Lung (tissue), 12 donors: ENCODE results near the gene APEX1. TPM values are rescaled to one million over a fixed set of nuclear protein-coding genes. Genes with fewer than 3 reads are reported as not detected.

ENCODE experiments used
- ATAC-seq: fragments of 200-7000 bp; cut with Tn5 transposase; one replicate; pipeline ENCODE4 v1.9.1; 2020; ENCODE audit warnings: moderate number of reproducible peaks; ENCODE audit not compliant: insufficient read depth, low FRiP score
- DNase-seq, 3 donors: peaks; one replicate each; pipeline ENCODE4 v3.0.0-alpha.2; 2013 to 2017
- H3K27ac ChIP-seq, 2 donors: one replicate each; pipeline ENCODE4 v1.5.1; 2013; ENCODE audit warnings: mild to moderate bottlenecking in 2 of 2, moderate library complexity in 2 of 2, control low read depth in 1 of 2, inconsistent platforms in 1 of 2, low read depth in 1 of 2, low read length in 1 of 2
- H3K27me3 ChIP-seq, 3 donors: one replicate each; pipeline ENCODE4 v1.5.1; 2013; ENCODE audit warnings: low read length in 2 of 3; ENCODE audit not compliant: control insufficient read depth in 3 of 3, insufficient read depth in 3 of 3
- H3K36me3 ChIP-seq, 4 donors: one replicate each; pipeline ENCODE4 v1.5.1; 2013; ENCODE audit warnings: low read length in 4 of 4, mild to moderate bottlenecking in 1 of 4, moderate library complexity in 1 of 4; ENCODE audit not compliant: control insufficient read depth in 4 of 4, insufficient read depth in 4 of 4
- H3K4me1 ChIP-seq, 5 donors: one replicate each; pipeline ENCODE4 v1.5.1; 2013; ENCODE audit warnings: low read length in 5 of 5, mild to moderate bottlenecking in 2 of 5, moderate library complexity in 1 of 5; ENCODE audit not compliant: control insufficient read depth in 5 of 5, insufficient read depth in 5 of 5
- H3K4me3 ChIP-seq: one replicate; pipeline ENCODE4 v1.5.1; 2013; ENCODE audit warnings: mild to moderate bottlenecking, control low read depth, moderate library complexity
- H3K9ac ChIP-seq, 2 donors: one replicate each; pipeline ENCODE4 v1.5.1; 2013; ENCODE audit warnings: low read length in 2 of 2, control low read depth in 1 of 2; ENCODE audit not compliant: insufficient read depth in 1 of 2
- H3K9me3 ChIP-seq, 4 donors: one replicate each; pipeline ENCODE4 v1.5.1; 2013; ENCODE audit warnings: low read length in 3 of 4, mild to moderate bottlenecking in 1 of 4, moderate library complexity in 1 of 4; ENCODE audit not compliant: control insufficient read depth in 4 of 4, insufficient read depth in 3 of 4
- CTCF ChIP-seq: IDR thresholded peaks from 2 replicates; pipeline ENCODE4 v1.5.1; 2012; ENCODE audit warnings: mild to moderate bottlenecking; ENCODE audit errors: control extremely low read depth, extremely low read depth
- WGBS, 2 donors: extraction: QIAGEN DNeasy Blood & Tissue Kit; methylation state at CpG; one replicate each; pipeline ENCODE4 v1.1.7; 2013; 5-methylcytosine and 5-hydroxymethylcytosine counted together
- polyA plus RNA-seq, 2 donors: library from polyadenylated mRNA; stranded (reverse); fragments of 200-250 nt; gene quantifications; one replicate each; pipeline ENCODE4 v1.2.1, GENCODE V29; 2013
- total RNA-seq, 2 donors: library from RNA; depleted of rRNA in 1 of 2; stranded (reverse); fragments of >200 nt in 1 of 2; gene quantifications; one replicate each; pipeline ENCODE4 v1.2.1, GENCODE V29; 2014 to 2021
- donor health status: control.
- donor health status: control.
- donor health status: Bipolar disorder and iron deficiency.
- donor health status: healthy.
- donor health status: DM: yes; HTN: yes; CAD: no.

The APEX1 gene
- total and polyA plus RNA-seq, 4 donors: 66.2 to 159 (median 120) TPM

GRCh38 chr14:20412411-20412810, 42.6 kb upstream of the APEX1 start:
- Histone ChIP-seq H3K4me3 (peak overlapping the region; percentile 55), H3K9ac (peak overlapping the region; percentile 21 to 88), H3K36me3 (peaks cover 0 to 9% (median 2%) of the 10 kb centered on the region in 4 donors), H3K27ac (peak overlapping the region; percentile 91 to 95), H3K4me1 (peaks cover 0 to 14% (median 5%) of the 10 kb centered on the region in 5 donors), H3K27me3 (no peaks in the 10 kb centered on the region), H3K9me3 (no peaks in the 10 kb centered on the region)
- TF ChIP-seq CTCF: no peak
- ATAC-seq: no peak
- WGBS, 2 donors: 1 to 2% methylated on average over 7 of the region's 7 CpGs
- peak in 2 of 3 donors; percentile 24 to 30 for DNase-seq

GRCh38 chr14:20412876-20413743, 41.9 kb upstream of the APEX1 start, which contains the start of gene TEP1:
TEP1 (minus strand) TSS chr14:20413501; CDS start chr14:20408439, 5,062 bp downstream.
- H3K27me3 ChIP-seq: no peaks in the 10 kb centered on the region
- DNase-seq (peak; percentile 86 to 90 (median 87)), ATAC-seq (peak; percentile 98)
- peak within 1 kb of the TSS; percentile 55 for H3K4me3 ChIP-seq
- 0% methylated on average over 41 to 43 of the region's 43 CpGs for WGBS, 2 donors
- peaks cover 0 to 14% (median 5%) of the 10 kb centered on the region in 5 donors for H3K4me1 ChIP-seq
- peaks cover 0 to 2% (median 0%) of the 10 kb centered on the region in 4 donors for H3K36me3 ChIP-seq
- no peak for TF ChIP-seq CTCF
- peak within 1 kb of the TSS; percentile 91 to 95 for H3K27ac ChIP-seq
- no peaks in the 10 kb centered on the region for H3K9me3 ChIP-seq
- peak within 1 kb of the TSS; percentile 21 to 95 for H3K9ac ChIP-seq

- DNase-seq (no peak), ATAC-seq (no peak)
- Histone ChIP-seq H3K4me1 (peaks cover 0 to 14% (median 5%) of the 10 kb centered on the region in 5 donors), H3K27ac (peak overlapping the region; percentile 91 to 95), H3K27me3 (no peaks in the 10 kb centered on the region), H3K36me3 (no peaks in the 10 kb centered on the region), H3K4me3 (peak overlapping the region; percentile 55), H3K9me3 (no peaks in the 10 kb centered on the region), H3K9ac (peak overlapping the region in 1 of 2 donors; percentile 95)
- no peak for TF ChIP-seq CTCF
- WGBS, 2 donors: 1% methylated on average over 9 of the region's 9 CpGs
Measured at GRCh38 chr14:20413744-20414082, 41.3 kb upstream of the APEX1 start.
